SIG-M5 treated with dmso at 0.1 percent for 504 hours (cell line): ENCODE data around the gene RGS3.
"Not testable (repeated sequence)": the region's sequence is repeated elsewhere in the genome, so short reads cannot be mapped to it uniquely, and the experiment has no call there.

ENCODE experiments used
- DNase-seq: peaks from one replicate; lab custom pipeline; 2025; ENCODE audit not compliant: unreplicated experiment; lab: John Stamatoyannopoulos, UW

The RGS3 gene

GRCh38 chr9:113631871-113632665 lies 168.5 kb downstream of the RGS3 start:
- DNase-seq = no peak

DNA sequence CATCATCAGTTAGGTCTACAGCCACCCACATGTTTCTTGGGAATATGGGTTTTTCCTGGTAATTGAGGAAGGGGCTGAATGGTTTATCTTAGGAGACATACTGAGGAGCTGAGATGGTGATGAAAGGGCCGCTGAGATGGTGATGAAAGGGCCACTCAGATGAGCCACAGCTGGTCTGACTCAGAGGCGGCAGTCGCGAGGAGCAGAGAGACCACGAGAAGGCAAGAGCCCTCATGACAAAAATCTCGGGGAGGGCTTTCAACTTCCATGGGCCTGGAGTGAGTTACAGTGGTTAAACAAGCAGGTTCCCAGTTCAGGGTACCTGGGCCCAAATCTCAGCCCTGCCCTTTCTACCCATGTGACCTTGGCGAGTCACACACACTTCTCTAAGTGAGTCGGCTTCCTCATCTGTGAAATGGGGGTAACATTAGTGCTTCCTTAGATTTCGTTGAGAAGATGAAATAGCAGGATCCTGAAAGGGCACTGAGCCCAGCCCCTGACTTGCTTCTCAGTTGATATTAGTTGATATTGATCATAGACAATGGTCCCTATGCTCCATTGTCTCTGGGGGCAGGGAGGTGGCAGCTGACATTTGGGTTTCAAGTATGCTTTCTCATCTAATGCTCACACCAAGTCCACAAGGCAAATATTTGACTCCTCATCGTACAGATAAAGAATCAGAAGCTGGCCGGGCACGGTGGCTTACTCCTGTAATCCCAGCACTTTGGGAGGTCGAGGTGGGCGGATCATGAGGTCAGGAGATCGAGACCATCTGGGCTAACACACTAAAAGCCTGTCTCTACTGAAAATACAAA lies 169.5 kb downstream of the RGS3 start:
- DNase-seq = no peak

DNA sequence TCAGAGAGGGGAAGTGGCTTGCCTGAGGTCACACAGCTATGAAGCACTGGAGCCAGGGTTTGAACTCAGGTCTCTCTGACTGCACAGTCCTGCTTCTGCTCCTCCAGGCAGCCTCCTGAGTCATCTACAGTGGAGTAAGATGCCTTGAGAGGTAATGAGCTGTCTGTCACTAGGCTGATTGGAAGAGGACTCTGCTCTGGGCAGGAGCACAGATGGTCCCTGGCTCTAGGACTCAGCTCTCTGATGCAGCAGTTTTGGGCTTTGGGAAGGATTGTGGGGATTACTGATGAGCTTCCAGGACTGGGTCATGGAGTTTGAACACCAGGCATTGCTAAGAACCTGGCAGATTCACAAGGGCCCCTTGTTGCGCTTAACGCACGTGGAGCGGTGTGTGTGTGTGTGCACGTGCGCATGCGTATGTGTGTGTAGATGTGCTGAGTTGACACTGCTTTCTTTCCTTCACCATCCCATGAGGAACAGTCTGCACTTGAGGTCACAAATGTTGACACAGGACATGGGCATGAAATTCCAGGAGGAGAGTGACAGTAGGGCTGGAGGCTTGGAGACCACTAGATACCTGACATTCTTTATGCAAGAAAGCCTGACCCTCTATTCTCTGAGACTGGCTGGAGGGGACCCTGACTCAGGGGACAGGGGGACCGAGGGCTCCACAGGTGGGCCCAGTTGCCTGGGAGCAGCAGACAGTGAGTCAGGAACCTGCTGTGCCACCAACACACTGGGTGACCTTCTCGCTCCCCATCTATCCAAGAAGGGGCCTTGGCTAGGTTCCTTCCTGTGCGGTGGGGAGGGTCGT lies 170.5 kb downstream of the RGS3 start:
- no peak for DNase-seq

DNA sequence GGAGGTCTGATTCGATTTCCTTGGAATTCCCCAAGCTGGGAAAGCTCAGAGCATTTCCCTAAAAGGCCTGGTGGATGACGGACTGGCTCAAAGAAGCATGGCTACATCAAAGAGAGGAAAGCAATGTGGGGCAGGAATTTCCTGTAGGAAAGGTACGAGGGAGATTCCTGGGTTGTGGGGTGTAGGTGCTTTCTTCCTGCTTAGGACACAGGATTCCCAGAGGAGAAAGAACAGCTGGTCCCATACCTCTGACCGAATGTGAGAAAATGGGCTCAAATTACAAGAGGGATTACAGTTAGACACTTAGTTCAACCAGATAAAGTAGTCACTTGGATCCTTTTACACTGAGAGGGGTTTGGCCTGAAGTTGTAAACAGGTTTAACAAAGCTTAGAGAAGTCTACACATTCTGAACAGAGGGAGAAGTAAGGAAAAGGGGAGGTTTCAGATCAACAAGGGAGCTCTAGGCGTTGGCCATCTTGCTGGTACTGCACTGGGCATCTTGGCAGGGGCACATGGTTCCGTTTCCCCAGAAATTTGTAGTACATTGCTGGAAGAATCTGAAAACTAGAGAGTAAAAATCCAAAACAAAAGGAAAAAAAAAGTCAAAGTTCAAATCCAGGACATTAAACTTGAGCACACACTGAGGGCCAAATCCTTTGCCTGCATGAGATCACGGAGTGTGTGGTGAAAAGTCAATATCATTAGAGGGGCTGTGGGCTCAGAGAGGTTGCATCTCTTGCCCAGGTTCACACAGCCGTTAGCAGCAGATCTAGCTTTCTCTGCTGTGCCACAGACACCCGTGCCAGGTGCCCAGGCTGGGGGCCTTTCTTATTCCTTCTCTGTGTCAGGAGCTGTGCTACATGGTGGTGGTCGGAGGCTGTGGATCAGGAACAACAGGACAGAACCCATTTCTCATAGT lies 171.3 kb downstream of the RGS3 start:
- DNase-seq = no peak

DNA sequence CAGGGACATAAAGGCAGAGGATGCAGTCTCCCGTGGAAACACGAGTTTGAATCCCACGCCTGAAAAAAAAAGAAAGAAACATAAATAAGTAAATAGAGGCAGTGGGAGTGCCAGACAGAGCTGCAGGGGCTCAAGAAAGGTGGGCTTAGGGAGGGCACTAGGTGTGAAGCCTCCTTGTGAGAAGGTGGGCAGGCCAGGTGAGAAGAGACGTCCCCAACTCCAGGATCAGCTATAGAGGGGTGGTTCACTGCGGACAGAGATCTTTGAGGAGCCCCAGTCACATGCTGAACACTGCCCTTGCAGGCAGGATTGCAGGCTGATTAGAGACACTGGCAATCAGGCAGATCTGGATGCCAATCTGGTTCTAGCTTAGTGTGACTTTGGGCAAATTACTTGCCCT lies 172.1 kb downstream of the RGS3 start:
- no peak for DNase-seq

DNA sequence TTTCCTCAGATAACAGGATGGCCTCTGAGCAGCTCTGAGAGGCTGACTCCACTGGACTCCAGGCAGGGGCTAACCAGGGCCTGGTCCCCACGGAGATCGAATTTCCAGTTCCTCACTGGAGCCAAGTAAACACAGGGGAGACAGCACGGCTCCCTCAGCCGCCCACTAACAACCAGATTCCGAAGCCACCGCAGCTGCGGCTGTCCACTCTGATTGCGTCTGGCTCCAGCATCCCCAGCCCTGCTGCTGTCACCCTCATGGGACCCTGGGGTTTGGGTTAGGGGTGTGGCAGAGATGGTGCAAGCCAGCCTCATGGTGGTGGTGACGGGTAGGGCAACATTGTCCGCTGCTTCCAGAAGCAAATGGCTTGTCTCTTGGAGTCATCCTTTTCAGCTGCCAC lies 172.6 kb downstream of the RGS3 start:
- DNase-seq = no peak

- DNase-seq = no peak
Observed at GRCh38 chr9:113636693-113637092, 173.2 kb downstream of the RGS3 start.

- DNase-seq = no peak
Observed at GRCh38 chr9:113638490-113638889, 175.0 kb downstream of the RGS3 start.

DNA sequence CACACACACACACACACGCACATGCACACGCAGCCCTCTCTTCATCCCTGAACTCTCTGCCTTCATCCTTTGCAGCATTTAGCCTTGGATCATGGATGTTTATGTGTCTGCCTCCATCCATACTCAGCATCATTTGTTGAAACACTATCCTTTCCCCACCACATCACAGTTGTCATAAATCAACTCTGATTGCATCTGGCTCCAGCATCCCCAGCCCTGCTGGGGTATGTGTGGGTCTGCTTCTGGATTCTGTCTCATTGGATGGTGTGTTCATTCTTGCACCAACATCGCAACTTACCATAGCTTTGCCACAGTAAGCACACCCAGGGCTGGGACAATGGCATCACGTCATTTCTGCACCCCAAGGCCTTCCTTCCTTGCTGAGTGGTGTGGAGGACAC lies 175.4 kb downstream of the RGS3 start:
- DNase-seq = no peak

DNA sequence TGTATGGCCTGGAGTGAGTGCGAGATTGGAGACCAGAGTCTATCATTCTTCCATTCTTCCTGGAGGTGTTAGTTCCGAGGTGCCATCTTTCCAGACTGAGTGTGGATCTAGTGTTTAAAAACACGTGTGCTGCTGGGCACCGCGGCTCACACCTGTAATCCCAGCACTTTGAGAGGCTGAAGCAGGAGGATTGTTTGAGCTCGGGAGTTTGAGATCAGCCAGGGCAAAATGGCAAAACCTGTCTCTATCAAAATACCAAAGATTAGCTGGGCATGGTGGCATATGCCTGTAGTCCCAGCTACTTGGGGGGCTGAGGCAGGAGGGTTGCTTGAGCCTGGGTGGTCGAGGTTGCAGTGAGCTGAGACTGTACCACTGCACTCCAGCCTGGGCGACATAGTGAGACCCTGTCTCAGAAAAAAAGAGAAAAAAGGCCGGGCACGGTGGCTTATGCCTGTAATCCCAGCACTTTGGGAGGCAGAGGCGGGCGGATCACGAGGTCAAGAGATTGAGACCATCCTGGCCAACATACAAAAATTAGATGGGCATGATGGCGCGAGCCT lies 176.0 kb downstream of the RGS3 start:
- DNase-seq = not testable (repeated sequence)

DNA sequence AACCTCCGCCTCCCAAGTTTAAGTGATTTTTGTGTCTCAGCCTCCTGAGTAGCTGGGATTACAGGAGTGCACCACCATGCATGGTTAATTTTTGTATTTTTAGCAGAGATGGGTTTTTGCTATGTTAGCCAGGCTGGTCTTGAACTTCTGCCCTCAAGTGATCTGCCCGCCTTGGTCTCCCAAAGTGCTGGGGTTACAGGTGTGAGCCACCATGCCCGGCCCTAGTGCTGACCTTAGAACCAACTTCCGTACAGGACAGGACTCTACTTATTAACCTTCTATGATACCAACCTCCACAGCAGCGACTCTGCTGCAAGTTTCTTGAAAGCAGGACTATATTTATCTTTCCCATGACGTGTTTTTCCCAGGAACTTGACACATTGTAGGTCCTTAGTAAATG lies 176.9 kb downstream of the RGS3 start:
- DNase-seq = no peak

DNA sequence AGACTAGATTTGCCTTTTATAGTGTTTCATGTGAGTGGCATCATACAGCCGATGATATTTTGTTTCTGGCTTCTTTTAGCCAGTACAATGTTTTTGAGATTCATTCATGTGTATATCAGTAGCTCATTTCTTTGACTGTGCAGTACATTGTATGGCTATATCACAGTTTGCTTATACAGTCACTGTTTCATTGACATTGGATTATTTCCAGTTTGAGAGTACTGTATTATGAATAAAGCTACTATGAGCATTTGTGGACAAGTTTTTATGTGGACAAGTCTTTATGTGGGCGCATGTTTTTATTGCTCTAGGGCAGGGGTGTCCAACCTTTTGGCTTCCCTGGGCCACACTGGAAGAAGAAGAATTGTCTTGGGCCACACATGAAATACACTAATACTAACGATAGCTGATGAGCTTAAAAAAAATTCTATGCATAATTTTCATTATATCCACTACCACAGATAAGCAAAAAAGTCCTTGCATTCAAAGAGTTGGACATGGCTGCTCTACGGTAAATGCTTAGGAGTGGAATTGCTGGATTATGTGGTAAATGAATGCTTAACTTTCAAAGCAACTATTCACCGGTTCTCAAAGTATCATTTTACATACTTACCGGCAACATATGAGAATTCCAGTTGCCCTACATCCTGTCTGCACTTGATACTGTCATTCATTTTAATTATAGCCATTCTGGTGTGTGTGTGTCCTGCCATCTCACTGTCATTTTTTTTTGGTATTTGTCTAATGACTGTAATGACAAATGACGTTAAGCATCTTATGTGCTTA lies 177.8 kb downstream of the RGS3 start:
- DNase-seq = no peak

DNA sequence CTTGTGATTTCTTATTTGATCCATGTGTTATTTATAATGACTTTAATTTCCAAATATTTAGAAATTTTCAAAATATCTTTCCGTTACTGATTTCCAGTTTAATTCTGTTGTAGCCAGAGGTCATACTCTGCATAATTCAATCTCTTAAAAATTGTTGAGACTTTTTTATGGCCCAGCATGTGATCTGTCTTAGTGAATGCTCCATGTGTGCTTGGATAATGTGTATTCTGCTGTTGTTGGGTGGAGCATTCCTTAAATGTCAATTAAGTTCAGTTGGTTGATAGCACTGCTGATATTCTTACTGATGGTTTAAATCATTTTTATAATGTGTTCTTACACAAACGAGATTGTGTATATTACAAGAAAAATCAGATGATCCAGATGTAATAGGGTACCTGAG lies 180.8 kb downstream of the RGS3 start:
- DNase-seq = no peak

DNA sequence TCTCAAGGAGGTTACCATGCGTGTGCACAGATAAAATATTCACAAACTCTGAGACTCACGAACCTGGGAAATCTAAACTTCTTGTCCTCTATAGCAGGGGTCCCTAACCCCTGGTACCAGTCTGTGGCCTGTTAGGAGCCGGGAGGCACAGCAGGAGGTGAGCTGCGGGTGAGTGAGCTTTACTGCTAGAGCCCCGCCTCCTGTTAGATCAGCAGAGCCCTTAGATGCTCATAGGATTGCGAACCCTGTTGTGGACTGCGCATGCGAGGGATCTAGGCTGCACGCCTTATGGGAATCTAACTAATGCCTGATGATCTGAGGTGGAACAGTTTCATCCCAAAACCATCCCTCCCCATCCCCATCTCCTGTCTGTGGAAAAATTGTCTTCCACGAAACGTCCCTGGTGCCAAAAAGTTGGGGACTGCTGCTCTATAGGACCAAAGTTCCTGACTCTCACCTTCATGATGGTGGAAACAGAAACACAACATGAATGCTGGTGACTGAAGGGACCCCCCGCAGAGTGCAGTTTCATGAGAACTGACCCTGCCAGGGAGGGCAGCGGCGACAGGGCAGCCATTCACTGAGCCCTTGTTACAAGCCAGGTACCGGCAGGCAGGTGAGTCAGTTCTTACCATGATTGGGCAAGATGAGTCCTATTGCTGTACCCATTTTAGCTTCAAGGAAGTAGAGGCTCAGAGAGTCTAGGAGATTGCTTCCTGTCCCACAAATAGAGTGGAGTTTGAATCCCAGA lies 181.9 kb downstream of the RGS3 start:
- no peak for DNase-seq

GRCh38 chr9:113645978-113646253 lies 182.4 kb downstream of the RGS3 start:
- DNase-seq = no peak

DNA sequence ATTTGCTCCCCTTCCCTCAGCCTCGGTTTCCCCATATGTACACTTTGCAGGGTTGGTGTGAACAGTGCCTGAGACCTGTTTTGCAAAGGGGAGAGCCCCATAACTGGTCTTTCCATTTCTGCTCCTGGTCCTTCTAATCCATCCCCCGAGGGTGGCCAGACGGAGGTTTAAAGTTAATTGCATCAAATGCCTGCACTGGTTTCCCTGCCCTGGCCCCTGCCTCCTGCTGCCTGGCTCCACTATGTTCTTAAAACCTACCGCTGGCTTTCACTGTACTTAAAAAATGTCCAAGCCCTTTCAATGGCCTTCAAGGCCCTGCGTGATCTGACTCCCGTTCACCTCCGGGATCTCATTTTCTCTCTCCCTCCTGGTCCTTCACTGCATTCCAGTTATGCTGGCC lies 183.0 kb downstream of the RGS3 start:
- no peak for DNase-seq
